ENCODE data around the gene ELL2.

- TF ChIP-seq POLR2A (IDR thresholded peaks at IDR 0.05) (no peak), CTCF (IDR thresholded peaks at IDR 0.05) (no peak), EP300 (IDR thresholded peaks at IDR 0.05) (no peak)
These were observed 79.8 kb downstream of the ELL2 start for GRCh38 chr5:95881833-95882232.
